T-cell (primary cell): ENCODE results near the gene AP1G1. TPM values are rescaled to one million over a fixed set of nuclear protein-coding genes. Genes with fewer than 3 reads are reported as not detected.

Experiments used
- ATAC-seq, 4 experiments: fragments of 200-7000 bp in 3 of 4; fragments of 150-1000 bp in 1 of 4; cut with Tn5 transposase; replicated peaks in 1 of 4; 1 replicate in 3 of 4; 2 replicates in 1 of 4; pipeline ENCODE4 v1.10.0; 2021; ENCODE audit warnings: moderate library complexity in 3 of 4, mild to moderate bottlenecking in 2 of 4, moderate number of reproducible peaks in 1 of 4
- CTCF ChIA-PET, 2 donors: fragments of 300-600 bp; sonication (Branson Sonifier 250); formaldehyde crosslinking; loops; one replicate each; lab custom pipeline; 2022; ENCODE audit warnings: antibody characterized with exemption in 2 of 2; lab: Charles Lee
- POLR2A ChIA-PET, 2 donors: fragments of 300-600 bp; sonication (Branson Sonifier 250); formaldehyde crosslinking; loops; one replicate each; lab custom pipeline; 2022; ENCODE audit warnings: antibody characterized with exemption in 2 of 2; lab: Charles Lee
- DNase-seq, 35 experiments: peaks; one replicate each; pipeline versions ENCODE4 v3.0.0 to v3.0.0-alpha.2; 2013 to 2023
- H3K27ac ChIP-seq: one replicate; pipeline ENCODE4 v1.5.1; 2013; ENCODE audit warnings: low read length
- H3K27me3 ChIP-seq, 2 experiments: replicated peaks in 1 of 2; 1 replicate in 1 of 2; 2 replicates in 1 of 2; pipeline versions ENCODE4 v1.6.1 to v1.7.0; 2013; ENCODE audit warnings: low read length in 1 of 2, mixed read lengths in 1 of 2; ENCODE audit not compliant: control insufficient read depth in 2 of 2, insufficient read depth in 2 of 2; ENCODE audit errors: extremely low read depth in 1 of 2
- H3K36me3 ChIP-seq, 2 donors: 1 replicate in 1 of 2; 2 replicates in 1 of 2; pipeline versions ENCODE4 v1.6.1 to v1.7.0; 2013; ENCODE audit warnings: low read length in 1 of 2; ENCODE audit not compliant: control insufficient read depth in 2 of 2, insufficient read depth in 1 of 2; ENCODE audit errors: extremely low read depth in 1 of 2
- H3K4me1 ChIP-seq, 2 experiments: 1 replicate in 1 of 2; 2 replicates in 1 of 2; pipeline versions ENCODE4 v1.6.1 to v1.7.0; 2013; ENCODE audit warnings: low read length in 2 of 2, mixed read lengths in 1 of 2; ENCODE audit not compliant: insufficient read depth in 2 of 2, control insufficient read depth in 1 of 2; ENCODE audit errors: extremely low read depth in 1 of 2
- H3K4me3 ChIP-seq, 2 donors: 1 replicate in 1 of 2; 2 replicates in 1 of 2; pipeline versions ENCODE4 v1.5.1 to v1.7.0; 2013; ENCODE audit warnings: mild to moderate bottlenecking in 2 of 2, low read length in 1 of 2, moderate library complexity in 1 of 2; ENCODE audit not compliant: control insufficient read depth in 1 of 2; ENCODE audit errors: extremely low read depth in 1 of 2
- H3K9me3 ChIP-seq: 2 replicates; pipeline ENCODE4 v1.7.0; 2013
- H3K27ac Mint-ChIP-seq, 2 donors: one replicate each; pipeline ENCODE4 v1.8.0; 2020 to 2021; ENCODE audit warnings: mild to moderate bottlenecking in 2 of 2, mixed read lengths in 2 of 2
- H3K27me3 Mint-ChIP-seq, 2 donors: one replicate each; pipeline ENCODE4 v1.8.0; 2021 to 2022; ENCODE audit warnings: mixed read lengths in 2 of 2
- H3K36me3 Mint-ChIP-seq: one replicate; pipeline ENCODE4 v1.8.0; 2021; ENCODE audit warnings: mixed read lengths
- H3K4me1 Mint-ChIP-seq, 3 donors: one replicate each; pipeline ENCODE4 v1.8.0; 2020 to 2022; ENCODE audit warnings: mixed read lengths in 3 of 3, mild to moderate bottlenecking in 1 of 3
- H3K4me3 Mint-ChIP-seq, 3 donors: one replicate each; pipeline ENCODE4 v1.8.0; 2020 to 2022; ENCODE audit warnings: mild to moderate bottlenecking in 3 of 3, mixed read lengths in 3 of 3, moderate library complexity in 3 of 3
- H3K9me3 Mint-ChIP-seq, 3 donors: one replicate each; pipeline ENCODE4 v1.8.0; 2020 to 2022; ENCODE audit warnings: mixed read lengths in 3 of 3
- WGBS: methylation state at CpG from one replicate; pipeline ENCODE4 v1.1.5; 2013; ENCODE audit warnings: missing lambda C conversion rate; ENCODE audit not compliant: insufficient coverage; 5-methylcytosine and 5-hydroxymethylcytosine counted together
- total RNA-seq, 35 experiments: library from RNA in 6 of 35; stranded (reverse) in 6 of 35; fragments of 120-200 nt in 1 of 35; gene quantifications; one replicate each; pipeline versions ENCODE4 v1.2.1 to v1.2.4 and lab custom pipeline; 2013 to 2026

The AP1G1 gene
- total RNA-seq, 5 donors from 2014 or later (not counting 1 experiment from before 2014, with no cell fraction given), result 96.6 to 152 (median 101) TPM

- Mint-ChIP-seq H3K4me1 (peaks cover 8 to 12% (median 10%) of the 10 kb centered on the region in 3 donors), H3K9me3 (no peaks in the 10 kb centered on the region), H3K36me3 (peaks cover 21% of the 10 kb centered on the region), H3K4me3 (no peak overlapping the region), H3K27me3 (no peaks in the 10 kb centered on the region), H3K27ac (peak overlapping the region; percentile 6 to 16)
- no peak for ATAC-seq
- Histone ChIP-seq H3K27ac (no peak overlapping the region), H3K36me3 (peaks cover 2 to 21% of the 10 kb centered on the region in 2 donors), H3K9me3 (no peaks in the 10 kb centered on the region), H3K4me1 (peaks cover 3 to 6% of the 10 kb centered on the region in 2 experiments), H3K4me3 (no peak overlapping the region), H3K27me3 (no peaks in the 10 kb centered on the region)
- 100% methylated on average over 2 of the region's 8 CpGs for WGBS
- DNase-seq, result no peak
- ChIA-PET CTCF (no interaction called here), POLR2A (interaction anchor here in 1 of 2 donors (0.7 kb wide), 1 partner anchor 236 kb away, joined by 3 read pairs; no protein-coding TSS in a partner anchor)
Observed at GRCh38 chr16:71727551-71728324, 80.9 kb downstream of the AP1G1 start.

GRCh38 chr16:71726476-71727315 is 81.9 kb downstream of the AP1G1 start:
- no peaks in the 10 kb centered on the region for H3K9me3 Mint-ChIP-seq
- no peak for DNase-seq
- WGBS, result 43% methylated on average over 2 of the region's 4 CpGs
- peaks cover 6% of the 10 kb centered on the region in 2 experiments for H3K4me1 ChIP-seq
- H3K36me3 Mint-ChIP-seq, result peaks cover 10% of the 10 kb centered on the region
- no peak for ATAC-seq
- H3K27ac ChIP-seq, result no peak overlapping the region
- peaks cover 0 to 11% of the 10 kb centered on the region in 2 donors for H3K36me3 ChIP-seq
- no peak overlapping the region for H3K4me3 ChIP-seq
- no peaks in the 10 kb centered on the region for H3K27me3 ChIP-seq
- H3K9me3 ChIP-seq, result no peaks in the 10 kb centered on the region
- peak overlapping the region in 1 of 2 donors; percentile 2 for H3K27ac Mint-ChIP-seq
- POLR2A ChIA-PET, result interaction anchor here (0.5 to 0.7 kb wide), 3 partner anchors 9 to 235 kb away, joined by 3 to 5 read pairs (median 3); no protein-coding TSS in a partner anchor
- H3K4me1 Mint-ChIP-seq, result peaks cover 12 to 20% (median 19%) of the 10 kb centered on the region in 3 donors
- H3K4me3 Mint-ChIP-seq, result no peak overlapping the region
- H3K27me3 Mint-ChIP-seq, result no peaks in the 10 kb centered on the region
- CTCF ChIA-PET, result no interaction called here

GRCh38 chr16:71724320-71724751 is 84.3 kb downstream of the AP1G1 start, which contains the start of gene PHLPP2:
Gene PHLPP2 (minus strand): TSS chr16:71724701. CDS start chr16:71714795, 9,906 bp downstream.
- Mint-ChIP-seq H3K4me1 (peaks cover 12 to 22% (median 21%) of the 10 kb centered on the region in 3 donors), H3K9me3 (no peaks in the 10 kb centered on the region), H3K4me3 (peak within 1 kb of the TSS; percentile 77 to 93 (median 83)), H3K27ac (peak within 1 kb of the TSS; percentile 71 to 83), H3K27me3 (no peaks in the 10 kb centered on the region), H3K36me3 (no peaks in the 10 kb centered on the region)
- DNase-seq (no peak), ATAC-seq (no peak)
- H3K4me1 ChIP-seq, result peaks cover 6% of the 10 kb centered on the region in 2 experiments
- no peaks in the 10 kb centered on the region for H3K36me3 ChIP-seq
- 13% methylated on average over 5 of the region's 10 CpGs for WGBS
- no peaks in the 10 kb centered on the region for H3K27me3 ChIP-seq
- POLR2A ChIA-PET, result no interaction called here
- H3K4me3 ChIP-seq, result peak within 1 kb of the TSS; percentile 53 to 59
- CTCF ChIA-PET, result no interaction called here
- no peak within 1 kb of the TSS for H3K27ac ChIP-seq
- H3K9me3 ChIP-seq, result no peaks in the 10 kb centered on the region

GRCh38 chr16:71723537-71724319 is 84.9 kb downstream of the AP1G1 start:
- Mint-ChIP-seq H3K36me3 (peaks cover 1% of the 10 kb centered on the region), H3K9me3 (no peaks in the 10 kb centered on the region), H3K4me3 (peak overlapping the region; percentile 77 to 93 (median 83)), H3K27ac (peak overlapping the region; percentile 71 to 83), H3K4me1 (peaks cover 12 to 22% (median 21%) of the 10 kb centered on the region in 3 donors), H3K27me3 (no peaks in the 10 kb centered on the region)
- DNase-seq (peak; percentile 65 to 91 (median 79)), ATAC-seq (peak; percentile 82 to 91 (median 87))
- no peaks in the 10 kb centered on the region for H3K36me3 ChIP-seq
- WGBS, result under 1% methylated on average over 104 of the region's 104 CpGs
- no peaks in the 10 kb centered on the region for H3K9me3 ChIP-seq
- peaks cover 6% of the 10 kb centered on the region in 2 experiments for H3K4me1 ChIP-seq
- no peaks in the 10 kb centered on the region for H3K27me3 ChIP-seq
- ChIA-PET POLR2A (no interaction called here), CTCF (interaction anchor here in 1 of 2 donors (0.6 kb wide), 1 partner anchor 21 kb away, joined by 3 read pairs; no protein-coding TSS in a partner anchor)
- H3K27ac ChIP-seq, result no peak overlapping the region
- peak overlapping the region; percentile 53 to 59 for H3K4me3 ChIP-seq

- peak overlapping the region; percentile 72 for H3K27ac ChIP-seq
- ChIA-PET POLR2A (no interaction called here), CTCF (interaction anchor here in 1 of 2 donors (0.6 kb wide), 1 partner anchor 20 kb away, joined by 3 read pairs; no protein-coding TSS in a partner anchor)
- no peaks in the 10 kb centered on the region for H3K27me3 Mint-ChIP-seq
- peak; percentile 25 to 44 (median 29) for ATAC-seq
- peak overlapping the region; percentile 92 to 93 (median 93) for H3K4me3 Mint-ChIP-seq
- H3K27me3 ChIP-seq, result no peaks in the 10 kb centered on the region
- peaks cover 12 to 22% (median 21%) of the 10 kb centered on the region in 3 donors for H3K4me1 Mint-ChIP-seq
- H3K4me1 ChIP-seq, result peaks cover 6% of the 10 kb centered on the region in 2 experiments
- peak overlapping the region; percentile 87 to 95 for H3K27ac Mint-ChIP-seq
- H3K36me3 ChIP-seq, result no peaks in the 10 kb centered on the region
- peaks cover 3% of the 10 kb centered on the region for H3K36me3 Mint-ChIP-seq
- H3K9me3 ChIP-seq, result no peaks in the 10 kb centered on the region
- peak in 34 of 35 experiments; percentile 7 to 70 (median 30) for DNase-seq
- under 1% methylated on average over 59 of the region's 59 CpGs for WGBS
- peak overlapping the region; percentile 71 to 79 for H3K4me3 ChIP-seq
- H3K9me3 Mint-ChIP-seq, result no peaks in the 10 kb centered on the region
Observed at GRCh38 chr16:71722801-71723536, 85.7 kb downstream of the AP1G1 start.
